Smooth muscle cell (in vitro differentiated cells): Measurements from ENCODE around the gene BANP. TPM values are rescaled to one million over a fixed set of nuclear protein-coding genes. Genes with fewer than 3 reads are reported as not detected.
"Not testable (repeated sequence)": the region's sequence is repeated elsewhere in the genome, so short reads cannot be mapped to it uniquely, and the experiment has no call there.

ENCODE experiments used
- DNase-seq: peaks from one replicate; lab custom pipeline; 2025; ENCODE audit not compliant: unreplicated experiment; lab: John Stamatoyannopoulos, UW
- H2AFZ ChIP-seq: fragments of 200-600 bp; sonication (generic); 2 replicates; pipeline ENCODE4 v1.6.0; 2016; ENCODE audit warnings: antibody characterized with exemption, low read depth, mild to moderate bottlenecking
- H3F3A ChIP-seq: fragments of 200-600 bp; sonication (generic); 2 replicates; pipeline ENCODE4 v1.6.0; 2017; ENCODE audit warnings: antibody characterized with exemption, low read depth
- H3K27ac ChIP-seq: fragments of 200-600 bp; sonication (generic); 2 replicates; pipeline ENCODE4 v1.5.1; 2016; ENCODE audit warnings: low read depth, mild to moderate bottlenecking
- H3K27me3 ChIP-seq: fragments of 200-600 bp; sonication (generic); 2 replicates; pipeline ENCODE4 v1.6.1; 2016; ENCODE audit warnings: low read depth, mild to moderate bottlenecking
- H3K36me3 ChIP-seq: fragments of 200-600 bp; sonication (generic); 2 replicates; pipeline ENCODE4 v1.5.1; 2016; ENCODE audit warnings: low read depth
- H3K4me1 ChIP-seq: fragments of 200-600 bp; sonication (generic); 2 replicates; pipeline ENCODE4 v1.5.1; 2016; ENCODE audit warnings: low read depth
- H3K4me2 ChIP-seq: fragments of 200-600 bp; sonication (generic); 2 replicates; pipeline ENCODE4 v1.6.0; 2016; ENCODE audit warnings: mild to moderate bottlenecking
- H3K4me3 ChIP-seq: fragments of 200-600 bp; sonication (generic); 2 replicates; pipeline ENCODE4 v1.5.1; 2016; ENCODE audit warnings: mild to moderate bottlenecking
- H3K79me2 ChIP-seq: fragments of 200-600 bp; sonication (generic); 2 replicates; pipeline ENCODE4 v1.6.0; 2016; ENCODE audit warnings: low read depth, mild to moderate bottlenecking
- H3K9ac ChIP-seq: fragments of 200-600 bp; sonication (generic); 2 replicates; pipeline ENCODE4 v1.6.0; 2016; ENCODE audit warnings: low read depth
- H3K9me3 ChIP-seq: fragments of 200-600 bp; sonication (generic); replicated peaks from 2 replicates; pipeline ENCODE4 v1.5.1; 2016; ENCODE audit warnings: low read depth
- H4K20me1 ChIP-seq: fragments of 200-600 bp; sonication (generic); 2 replicates; pipeline ENCODE4 v1.6.0; 2016; ENCODE audit warnings: low read depth
- WGBS: methylation state at CpG from one replicate; pipeline ENCODE4 v1.1.7; 2016; ENCODE audit warnings: low lambda C conversion rate; 5-methylcytosine and 5-hydroxymethylcytosine counted together
- polyA plus RNA-seq: library from polyadenylated mRNA; unstranded; fragments of >200 nt; fragmentation: Nextera tagmentation; extraction: Ambion mirVana; gene quantifications from 2 replicates; pipeline ENCODE4 v1.2.1, GENCODE V29; 2016
- total RNA-seq: library from RNA; depleted of rRNA; stranded (reverse); fragments of >200 nt; gene quantifications from 2 replicates; pipeline ENCODE4 v1.2.3, GENCODE V29; 2014
- TF ChIP-seq, protein P1 (sequence below): fragments of 200-600 bp; sonication (generic); IDR thresholded peaks from 2 replicates; pipeline ENCODE4 v1.5.1; 2017; ENCODE audit warnings: borderline replicate concordance, mild to moderate bottlenecking, antibody characterized with exemption; ENCODE audit not compliant: insufficient read depth, poor library complexity, severe bottlenecking

Gene BANP
- total and polyA plus RNA-seq, 2 experiments from 2014 or later = 11.5 to 19.5 TPM

DNA sequence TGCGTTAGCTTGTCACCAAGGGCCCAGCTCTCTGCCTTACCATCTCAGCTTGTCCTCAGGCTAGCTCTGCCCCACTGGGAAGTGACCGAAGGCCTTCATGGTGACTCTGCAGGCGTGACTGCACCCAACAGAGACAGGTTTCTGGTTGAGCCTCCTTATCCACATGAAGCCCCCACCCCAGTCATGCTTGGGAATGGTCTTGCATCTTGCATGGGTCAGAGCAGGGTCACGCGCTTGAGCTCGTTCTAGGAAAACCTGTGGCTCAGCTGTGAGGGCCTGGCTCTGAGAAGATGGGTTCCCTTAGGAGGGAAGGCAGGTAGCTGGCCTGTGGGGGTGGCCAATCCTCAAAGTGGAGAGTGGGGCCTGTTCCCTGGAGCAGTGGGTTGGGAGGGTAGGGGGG, 122.8 kb downstream of the BANP start:
- over 99% methylated on average over 6 of the region's 6 CpGs for WGBS
- no peaks in the 10 kb centered on the region for H3K4me1 ChIP-seq
- no peak overlapping the region for H3K4me2 ChIP-seq
- no peaks in the 10 kb centered on the region for H3K79me2 ChIP-seq
- DNase-seq = no peak
- H3K9me3 ChIP-seq = no peaks in the 10 kb centered on the region
- no peaks in the 10 kb centered on the region for H4K20me1 ChIP-seq
- H3K4me3 ChIP-seq = no peak overlapping the region
- no peaks in the 10 kb centered on the region for H3F3A ChIP-seq
- no peak overlapping the region for H2AFZ ChIP-seq
- no peaks in the 10 kb centered on the region for H3K27me3 ChIP-seq
- TF ChIP-seq, protein P1, sequence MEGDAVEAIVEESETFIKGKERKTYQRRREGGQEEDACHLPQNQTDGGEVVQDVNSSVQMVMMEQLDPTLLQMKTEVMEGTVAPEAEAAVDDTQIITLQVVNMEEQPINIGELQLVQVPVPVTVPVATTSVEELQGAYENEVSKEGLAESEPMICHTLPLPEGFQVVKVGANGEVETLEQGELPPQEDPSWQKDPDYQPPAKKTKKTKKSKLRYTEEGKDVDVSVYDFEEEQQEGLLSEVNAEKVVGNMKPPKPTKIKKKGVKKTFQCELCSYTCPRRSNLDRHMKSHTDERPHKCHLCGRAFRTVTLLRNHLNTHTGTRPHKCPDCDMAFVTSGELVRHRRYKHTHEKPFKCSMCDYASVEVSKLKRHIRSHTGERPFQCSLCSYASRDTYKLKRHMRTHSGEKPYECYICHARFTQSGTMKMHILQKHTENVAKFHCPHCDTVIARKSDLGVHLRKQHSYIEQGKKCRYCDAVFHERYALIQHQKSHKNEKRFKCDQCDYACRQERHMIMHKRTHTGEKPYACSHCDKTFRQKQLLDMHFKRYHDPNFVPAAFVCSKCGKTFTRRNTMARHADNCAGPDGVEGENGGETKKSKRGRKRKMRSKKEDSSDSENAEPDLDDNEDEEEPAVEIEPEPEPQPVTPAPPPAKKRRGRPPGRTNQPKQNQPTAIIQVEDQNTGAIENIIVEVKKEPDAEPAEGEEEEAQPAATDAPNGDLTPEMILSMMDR = no peak
- no peaks in the 10 kb centered on the region for H3K36me3 ChIP-seq
- no peak overlapping the region for H3K27ac ChIP-seq
- no peak overlapping the region for H3K9ac ChIP-seq

DNA sequence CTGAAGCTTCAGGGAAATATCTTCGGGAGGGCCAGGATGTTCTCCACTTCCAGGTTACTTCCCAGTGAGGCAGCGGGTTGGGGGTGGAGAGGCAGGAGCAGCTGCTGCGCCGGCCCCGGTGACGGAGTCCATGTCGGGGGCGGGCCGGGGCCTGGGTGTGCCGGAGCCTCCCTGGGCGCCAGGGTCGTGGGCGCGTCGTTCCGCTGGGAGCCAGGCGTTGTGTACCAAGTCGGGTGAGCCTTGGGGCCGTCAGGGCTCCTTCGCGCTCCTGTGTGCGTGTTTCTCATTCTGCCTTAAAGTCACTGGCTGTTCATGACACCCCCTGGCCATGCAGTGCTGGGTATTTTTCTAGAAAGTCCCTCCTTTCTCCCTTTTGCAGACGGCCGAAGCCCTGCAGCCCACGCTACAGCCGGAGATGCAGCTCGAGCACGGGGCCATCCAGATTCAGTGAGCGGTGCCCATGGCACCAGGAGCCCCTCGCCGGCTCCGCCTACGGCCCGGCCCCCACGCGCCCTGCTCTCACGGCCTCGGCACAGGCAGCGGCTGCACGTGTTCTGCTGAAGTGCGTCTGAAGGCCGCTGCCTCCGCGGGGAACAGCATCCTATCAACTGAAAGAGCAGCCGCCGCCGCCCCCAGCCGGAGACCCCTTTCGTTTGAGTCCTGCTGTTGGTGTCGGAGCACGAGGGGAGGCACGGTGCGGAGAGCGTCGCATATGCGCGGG, 125.1 kb downstream of the BANP start:
- H3K27me3 ChIP-seq = no peaks in the 10 kb centered on the region
- no peaks in the 10 kb centered on the region for H3K79me2 ChIP-seq
- H3K4me1 ChIP-seq = no peaks in the 10 kb centered on the region
- WGBS = 96% methylated on average over 50 of the region's 57 CpGs
- TF ChIP-seq, protein P1 = no peak
- H3K9ac ChIP-seq = no peak overlapping the region
- H3K27ac ChIP-seq = no peak overlapping the region
- no peaks in the 10 kb centered on the region for H3K36me3 ChIP-seq
- H3F3A ChIP-seq = no peaks in the 10 kb centered on the region
- H4K20me1 ChIP-seq = no peaks in the 10 kb centered on the region
- H3K4me3 ChIP-seq = no peak overlapping the region
- H2AFZ ChIP-seq = no peak overlapping the region
- H3K4me2 ChIP-seq = no peak overlapping the region
- H3K9me3 ChIP-seq = no peaks in the 10 kb centered on the region
- no peak for DNase-seq

DNA sequence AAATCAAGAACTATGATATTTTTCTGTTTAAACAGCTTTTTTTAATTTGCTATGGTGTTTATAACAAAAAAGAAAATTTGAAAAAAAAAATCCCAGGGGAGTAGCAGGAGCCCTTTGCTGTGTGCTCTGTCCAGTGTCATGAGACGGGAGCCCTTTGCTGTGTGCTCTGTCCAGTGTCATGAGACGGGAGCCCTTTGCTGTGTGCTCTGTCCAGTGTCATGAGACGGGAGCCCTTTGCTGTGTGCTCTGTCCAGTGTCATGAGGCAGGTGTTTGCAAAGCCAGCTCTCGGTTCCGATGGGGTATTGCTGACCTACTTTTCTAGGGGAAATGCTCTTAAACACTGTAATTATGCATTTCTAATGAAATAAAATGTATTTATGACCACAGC, 125.7 kb downstream of the BANP start:
- H3K27ac ChIP-seq, H3K79me2 ChIP-seq, H3K36me3 ChIP-seq, H3K27me3 ChIP-seq, H3K9me3 ChIP-seq, DNase-seq, H3K4me3 ChIP-seq, H3F3A ChIP-seq, H3K4me1 ChIP-seq, H2AFZ ChIP-seq, H3K4me2 ChIP-seq, H4K20me1 ChIP-seq, H3K9ac ChIP-seq: not testable (repeated sequence)
- 78% methylated on average over 5 of the region's 5 CpGs for WGBS

DNA sequence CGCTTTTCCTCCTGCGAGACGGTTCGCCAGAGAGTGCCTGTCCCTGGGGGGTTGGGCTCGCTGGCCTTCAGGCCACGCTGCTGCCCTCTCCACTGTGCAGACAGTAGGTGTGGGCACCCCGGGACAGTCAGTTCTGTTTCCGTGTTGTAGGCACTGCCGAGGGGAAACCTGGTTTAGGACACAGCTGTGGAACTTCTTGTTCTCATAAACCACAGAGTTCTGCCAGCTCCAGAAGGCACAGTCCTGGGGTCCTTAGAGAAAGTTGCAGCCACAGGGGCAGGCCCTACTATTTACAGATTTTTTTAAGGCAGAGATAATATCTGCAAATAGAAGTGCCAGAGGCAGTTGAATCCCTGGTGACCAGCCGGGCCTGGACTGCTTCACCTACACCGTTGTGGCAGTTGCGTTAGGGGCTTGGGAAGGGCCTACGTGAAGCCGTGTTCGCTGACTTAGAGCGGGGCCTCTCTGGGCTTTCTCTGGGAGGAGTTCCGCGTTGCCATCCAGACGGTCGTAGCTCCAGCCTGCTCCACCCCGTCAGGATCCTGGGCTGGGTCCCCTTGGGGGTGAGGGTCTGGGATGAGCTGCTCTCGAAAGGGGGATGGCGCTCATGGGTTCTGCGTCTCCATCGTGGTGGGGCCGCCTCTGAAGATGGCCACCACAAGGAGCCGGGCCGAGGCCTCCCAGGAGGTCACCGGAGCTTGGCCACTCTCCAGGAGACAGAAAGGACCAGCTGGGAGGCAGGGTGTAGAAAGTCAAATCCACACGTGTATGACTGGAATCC, 126.3 kb downstream of the BANP start:
- no peak for DNase-seq
- H3K79me2 ChIP-seq = no peaks in the 10 kb centered on the region
- H3K9ac ChIP-seq = no peak overlapping the region
- no peaks in the 10 kb centered on the region for H3K36me3 ChIP-seq
- H3K9me3 ChIP-seq = no peaks in the 10 kb centered on the region
- no peaks in the 10 kb centered on the region for H3F3A ChIP-seq
- H4K20me1 ChIP-seq = no peaks in the 10 kb centered on the region
- 90% methylated on average over 30 of the region's 30 CpGs for WGBS
- H2AFZ ChIP-seq = no peak overlapping the region
- H3K4me2 ChIP-seq = no peak overlapping the region
- H3K4me3 ChIP-seq = no peak overlapping the region
- H3K4me1 ChIP-seq = no peaks in the 10 kb centered on the region
- TF ChIP-seq, protein P1 = no peak
- H3K27ac ChIP-seq = no peak overlapping the region
- no peaks in the 10 kb centered on the region for H3K27me3 ChIP-seq
